ENCODE measurements around the gene ZNF777. TPM values are rescaled to one million over a fixed set of nuclear protein-coding genes. Genes with fewer than 3 reads are reported as not detected.

The ZNF777 gene
- total RNA-seq = 10 to 100 TPM; 14.5 to 14.8 TPM
- 14.2 TPM for polyA plus RNA-seq (2013, experiment 1 of 2)
- 16.4 TPM for polyA plus RNA-seq (2013, experiment 2 of 2)
- total RNA-seq = 9.4 to 34.0 (median 17.7) reads per million in 172 experiments

GRCh38 chr7:149460493-149461277, at the start of gene ZNF777:
TSS of gene ZNF777 (minus strand) at chr7:149461062. CDS start at chr7:149456022, 5,040 bp downstream.
- DNase-seq (peak; percentile 70 to 92 (median 78)), ATAC-seq (ENCODE audit: poor library complexity) (peak; percentile 99)
- Histone ChIP-seq H3K27ac (ENCODE audit: low read depth in 1 of 2, low read length in 2 of 2) (peak within 1 kb of the TSS in 1 of 2 donors; percentile 52), H3K4me3 (ENCODE audit: low read length) (peak within 1 kb of the TSS; percentile 74), H3K36me3 (ENCODE audit: insufficient read depth, low read length) (peaks cover under 1% of the 10 kb centered on the region), H3K27me3 (ENCODE audit: control insufficient read depth in 1 of 2, insufficient read depth in 2 of 2, low read length in 2 of 2) (peaks cover 0 to 5% of the 10 kb centered on the region in 2 experiments), H3K9me3 (ENCODE audit: control insufficient read depth in 1 of 2, insufficient read depth in 1 of 2, low read length in 2 of 2) (no peaks in the 10 kb centered on the region), H3K4me1 (ENCODE audit: insufficient read depth, low read length) (peaks cover 25% of the 10 kb centered on the region)
- TF ChIP-seq CTCF (IDR thresholded peaks at IDR 0.05) = peak; percentile 49
- H3K4me1 Mint-ChIP-seq (ENCODE audit: low read depth) = peaks cover 33% of the 10 kb centered on the region
- H3K9me3 Mint-ChIP-seq = no peaks in the 10 kb centered on the region
- peak within 1 kb of the TSS; percentile 92 for H3K4me3 Mint-ChIP-seq
- intact Hi-C loops (cut with DNase I, micrococcal nuclease) = loop anchor here (1.0 to 5.0 kb wide), 5 partner anchors 38 to 221 kb away; partner anchors contain the start of genes ZNF212 (in 1 of the 2) and ZNF783 (in 1 of the 2)
- peak within 1 kb of the TSS; percentile 70 for H3K27ac Mint-ChIP-seq
- H3K27me3 Mint-ChIP-seq = peaks cover 15% of the 10 kb centered on the region
- CTCF ChIA-PET = interaction anchor here (0.6 to 2.7 kb wide), 11 partner anchors 8 to 314 kb away, joined by 3 to 18 read pairs (median 3); partner anchors contain the start of genes ZNF282, ZNF398, ZNF746 and ZNF783
- POLR2A ChIA-PET = interaction anchor here (0.6 to 2.2 kb wide), 8 partner anchors 8 to 945 kb away, joined by 3 to 20 read pairs (median 4); partner anchors contain the start of genes ZNF425 and ZNF783
- peaks cover 18% of the 10 kb centered on the region for H3K36me3 Mint-ChIP-seq (ENCODE audit: low read depth)

- Mint-ChIP-seq H3K27me3 (no peaks in the 10 kb centered on the region), H3K9me3 (peaks cover 12% of the 10 kb centered on the region), H3K4me3 (no peak overlapping the region), H3K27ac (no peak overlapping the region), H3K36me3 (ENCODE audit: low read depth) (peaks cover 21% of the 10 kb centered on the region), H3K4me1 (ENCODE audit: low read depth) (no peaks in the 10 kb centered on the region)
- DNase-seq (no peak), ATAC-seq (ENCODE audit: poor library complexity) (no peak)
- H3K36me3 ChIP-seq (ENCODE audit: insufficient read depth, low read length) = no peaks in the 10 kb centered on the region
- no peak for TF ChIP-seq CTCF (IDR thresholded peaks at IDR 0.05)
- H3K4me1 ChIP-seq (ENCODE audit: insufficient read depth, low read length) = no peaks in the 10 kb centered on the region
- no peak overlapping the region for H3K4me3 ChIP-seq (ENCODE audit: low read length)
- ChIA-PET POLR2A (no interaction called here), CTCF (no interaction called here)
- H3K9me3 ChIP-seq (ENCODE audit: control insufficient read depth in 1 of 2, insufficient read depth in 1 of 2, low read length in 2 of 2) = peaks cover 14 to 33% of the 10 kb centered on the region in 2 experiments
- intact Hi-C loops (cut with DNase I, micrococcal nuclease) = no loop called here
- H3K27me3 ChIP-seq (ENCODE audit: control insufficient read depth in 1 of 2, insufficient read depth in 2 of 2, low read length in 2 of 2) = no peaks in the 10 kb centered on the region
- no peak overlapping the region for H3K27ac ChIP-seq (ENCODE audit: low read depth in 1 of 2, low read length in 2 of 2)
Measured at GRCh38 chr7:149510248-149510647, 49.4 kb upstream of the ZNF777 start.

- Histone ChIP-seq H3K4me1 (ENCODE audit: insufficient read depth, low read length) (no peaks in the 10 kb centered on the region), H3K36me3 (ENCODE audit: insufficient read depth, low read length) (no peaks in the 10 kb centered on the region), H3K27me3 (ENCODE audit: control insufficient read depth in 1 of 2, insufficient read depth in 2 of 2, low read length in 2 of 2) (no peaks in the 10 kb centered on the region), H3K27ac (ENCODE audit: low read depth in 1 of 2, low read length in 2 of 2) (no peak overlapping the region), H3K4me3 (ENCODE audit: low read length) (no peak overlapping the region), H3K9me3 (ENCODE audit: control insufficient read depth in 1 of 2, insufficient read depth in 1 of 2, low read length in 2 of 2) (peaks cover 14 to 33% of the 10 kb centered on the region in 2 experiments)
- Mint-ChIP-seq H3K4me3 (no peak overlapping the region), H3K27ac (no peak overlapping the region), H3K9me3 (peaks cover 12% of the 10 kb centered on the region), H3K36me3 (ENCODE audit: low read depth) (peaks cover 21% of the 10 kb centered on the region), H3K27me3 (no peaks in the 10 kb centered on the region), H3K4me1 (ENCODE audit: low read depth) (no peaks in the 10 kb centered on the region)
- ATAC-seq (ENCODE audit: poor library complexity) (no peak), DNase-seq (no peak)
- no peak for TF ChIP-seq CTCF (IDR thresholded peaks at IDR 0.05)
- intact Hi-C loops (cut with DNase I, micrococcal nuclease) = loop anchor here in 1 of 2 experiments (10.0 kb wide), 1 partner anchor 115 kb away; no protein-coding TSS in a partner anchor
- ChIA-PET POLR2A (no interaction called here), CTCF (no interaction called here)
Measured at GRCh38 chr7:149509774-149510173, 48.9 kb upstream of the ZNF777 start.

All from CD4-positive, alpha-beta T cell (primary cell).